B cell (primary cell): ENCODE data around the gene BOD1.

ENCODE experiments used
- EZH2 ChIP-seq: IDR thresholded peaks from 2 replicates; pipeline ENCODE4 v1.6.1; 2012; ENCODE audit warnings: borderline replicate concordance, low read depth, mild to moderate bottlenecking, moderate library complexity, low read length; ENCODE audit not compliant: insufficient read depth, poor library complexity, severe bottlenecking
- TF ChIP-seq, protein P1 (sequence below): fragments of 200-600 bp; IDR thresholded peaks from one replicate; pipeline ENCODE4 v1.8.0; 2022; ENCODE audit warnings: antibody characterized with exemption, mild to moderate bottlenecking

- TF ChIP-seq EZH2, result no peak
- TF ChIP-seq, protein P1, sequence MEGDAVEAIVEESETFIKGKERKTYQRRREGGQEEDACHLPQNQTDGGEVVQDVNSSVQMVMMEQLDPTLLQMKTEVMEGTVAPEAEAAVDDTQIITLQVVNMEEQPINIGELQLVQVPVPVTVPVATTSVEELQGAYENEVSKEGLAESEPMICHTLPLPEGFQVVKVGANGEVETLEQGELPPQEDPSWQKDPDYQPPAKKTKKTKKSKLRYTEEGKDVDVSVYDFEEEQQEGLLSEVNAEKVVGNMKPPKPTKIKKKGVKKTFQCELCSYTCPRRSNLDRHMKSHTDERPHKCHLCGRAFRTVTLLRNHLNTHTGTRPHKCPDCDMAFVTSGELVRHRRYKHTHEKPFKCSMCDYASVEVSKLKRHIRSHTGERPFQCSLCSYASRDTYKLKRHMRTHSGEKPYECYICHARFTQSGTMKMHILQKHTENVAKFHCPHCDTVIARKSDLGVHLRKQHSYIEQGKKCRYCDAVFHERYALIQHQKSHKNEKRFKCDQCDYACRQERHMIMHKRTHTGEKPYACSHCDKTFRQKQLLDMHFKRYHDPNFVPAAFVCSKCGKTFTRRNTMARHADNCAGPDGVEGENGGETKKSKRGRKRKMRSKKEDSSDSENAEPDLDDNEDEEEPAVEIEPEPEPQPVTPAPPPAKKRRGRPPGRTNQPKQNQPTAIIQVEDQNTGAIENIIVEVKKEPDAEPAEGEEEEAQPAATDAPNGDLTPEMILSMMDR, result no peak
These were observed 38.6 kb downstream of the BOD1 start for GRCh38 chr5:173577817-173578216.
